HFF-Myc (cell line): Measurements from ENCODE around the gene KCTD21.
"Not testable (repeated sequence)": the region's sequence is repeated elsewhere in the genome, so short reads cannot be mapped to it uniquely, and the experiment has no call there.

Experiments used
- DNase-seq: peaks from one replicate; pipeline ENCODE4 v3.0.0-alpha.2; 2011; ENCODE audit warnings: low read depth; ENCODE audit errors: extremely low read depth
- H3K4me3 ChIP-seq: replicated peaks from 2 replicates; pipeline ENCODE4 v1.5.1; 2011; ENCODE audit warnings: low read depth, mild to moderate bottlenecking, control low read depth, low read length
- TF ChIP-seq, protein P1 (sequence below): IDR thresholded peaks from 2 replicates; pipeline ENCODE4 v1.5.1; 2012; ENCODE audit warnings: mild to moderate bottlenecking, low read depth, low read length, control low read depth; ENCODE audit errors: missing control alignments

KCTD21 gene

GRCh38 chr11:78223320-78223954, 35.0 kb upstream of the KCTD21 start:
- no peak overlapping the region for H3K4me3 ChIP-seq
- DNase-seq: no peak
- TF ChIP-seq, protein P1, sequence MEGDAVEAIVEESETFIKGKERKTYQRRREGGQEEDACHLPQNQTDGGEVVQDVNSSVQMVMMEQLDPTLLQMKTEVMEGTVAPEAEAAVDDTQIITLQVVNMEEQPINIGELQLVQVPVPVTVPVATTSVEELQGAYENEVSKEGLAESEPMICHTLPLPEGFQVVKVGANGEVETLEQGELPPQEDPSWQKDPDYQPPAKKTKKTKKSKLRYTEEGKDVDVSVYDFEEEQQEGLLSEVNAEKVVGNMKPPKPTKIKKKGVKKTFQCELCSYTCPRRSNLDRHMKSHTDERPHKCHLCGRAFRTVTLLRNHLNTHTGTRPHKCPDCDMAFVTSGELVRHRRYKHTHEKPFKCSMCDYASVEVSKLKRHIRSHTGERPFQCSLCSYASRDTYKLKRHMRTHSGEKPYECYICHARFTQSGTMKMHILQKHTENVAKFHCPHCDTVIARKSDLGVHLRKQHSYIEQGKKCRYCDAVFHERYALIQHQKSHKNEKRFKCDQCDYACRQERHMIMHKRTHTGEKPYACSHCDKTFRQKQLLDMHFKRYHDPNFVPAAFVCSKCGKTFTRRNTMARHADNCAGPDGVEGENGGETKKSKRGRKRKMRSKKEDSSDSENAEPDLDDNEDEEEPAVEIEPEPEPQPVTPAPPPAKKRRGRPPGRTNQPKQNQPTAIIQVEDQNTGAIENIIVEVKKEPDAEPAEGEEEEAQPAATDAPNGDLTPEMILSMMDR: no peak

GRCh38 chr11:78222726-78223125, 34.3 kb upstream of the KCTD21 start:
- DNase-seq: not testable (repeated sequence)

DNA sequence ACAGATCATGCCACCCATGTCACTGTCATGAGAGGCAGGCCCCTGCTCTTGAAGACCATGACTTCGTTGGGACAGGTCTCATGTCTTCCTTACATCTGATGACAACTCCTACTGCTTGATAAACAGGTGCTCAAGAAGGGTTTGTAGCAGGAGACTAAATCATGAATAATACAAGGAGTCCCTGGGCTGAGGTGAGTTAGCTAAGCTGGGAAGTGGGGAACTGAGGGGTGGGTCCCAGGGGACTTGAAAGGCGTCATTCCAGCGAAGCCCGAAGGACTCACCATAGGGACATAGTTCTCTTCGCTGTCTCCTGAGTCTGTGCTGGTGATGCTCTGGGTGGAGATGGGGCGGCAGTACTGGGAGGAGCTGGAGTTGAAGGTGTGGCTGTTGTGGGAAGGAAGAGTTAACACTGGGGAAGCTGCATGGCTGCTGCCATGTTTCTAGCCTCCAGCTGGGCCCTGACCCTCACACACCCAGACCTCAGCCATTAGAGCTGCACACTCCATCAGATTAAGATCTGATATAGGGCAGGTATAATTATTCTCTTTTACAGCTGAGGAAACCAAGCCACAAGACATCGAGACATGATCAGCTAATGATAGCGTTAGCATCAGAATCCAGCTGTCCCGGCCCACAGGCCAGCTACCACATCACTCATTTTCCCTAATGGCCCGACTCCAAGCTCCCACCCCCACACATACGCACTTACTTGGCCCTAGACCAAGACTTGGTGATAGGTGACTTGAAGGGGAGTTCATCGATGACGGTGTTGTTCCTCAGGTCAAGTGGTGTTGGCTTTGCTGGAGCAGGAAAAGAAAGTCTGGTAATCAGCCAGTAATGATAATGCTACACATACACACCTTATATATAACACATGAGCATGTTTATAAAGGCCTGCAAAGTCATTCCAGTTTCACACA, 33.2 kb upstream of the KCTD21 start:
- no peak for DNase-seq
- no peak overlapping the region for H3K4me3 ChIP-seq
- TF ChIP-seq, protein P1: no peak

More at GRCh38 chr11:78222726-78223125, 34.3 kb upstream of the KCTD21 start:
- not testable (repeated sequence) for H3K4me3 ChIP-seq

- no peak overlapping the region for H3K4me3 ChIP-seq
- TF ChIP-seq, protein P1: no peak
- no peak for DNase-seq
These were observed 32.1 kb upstream of the KCTD21 start for GRCh38 chr11:78220218-78221157.

- TF ChIP-seq, protein P1: no peak
- DNase-seq: no peak
- no peak overlapping the region for H3K4me3 ChIP-seq
These were observed 31.2 kb upstream of the KCTD21 start for GRCh38 chr11:78219493-78220217.

GRCh38 chr11:78218707-78219492, 30.5 kb upstream of the KCTD21 start:
- TF ChIP-seq, protein P1: no peak
- H3K4me3 ChIP-seq: no peak overlapping the region
- no peak for DNase-seq
